ENCODE results near the gene RBM4. TPM values are rescaled to one million over a fixed set of nuclear protein-coding genes. Genes with fewer than 3 reads are reported as not detected.

The RBM4 gene
- total RNA-seq, 1 donor from 2014 or later, result 122 TPM

DNA sequence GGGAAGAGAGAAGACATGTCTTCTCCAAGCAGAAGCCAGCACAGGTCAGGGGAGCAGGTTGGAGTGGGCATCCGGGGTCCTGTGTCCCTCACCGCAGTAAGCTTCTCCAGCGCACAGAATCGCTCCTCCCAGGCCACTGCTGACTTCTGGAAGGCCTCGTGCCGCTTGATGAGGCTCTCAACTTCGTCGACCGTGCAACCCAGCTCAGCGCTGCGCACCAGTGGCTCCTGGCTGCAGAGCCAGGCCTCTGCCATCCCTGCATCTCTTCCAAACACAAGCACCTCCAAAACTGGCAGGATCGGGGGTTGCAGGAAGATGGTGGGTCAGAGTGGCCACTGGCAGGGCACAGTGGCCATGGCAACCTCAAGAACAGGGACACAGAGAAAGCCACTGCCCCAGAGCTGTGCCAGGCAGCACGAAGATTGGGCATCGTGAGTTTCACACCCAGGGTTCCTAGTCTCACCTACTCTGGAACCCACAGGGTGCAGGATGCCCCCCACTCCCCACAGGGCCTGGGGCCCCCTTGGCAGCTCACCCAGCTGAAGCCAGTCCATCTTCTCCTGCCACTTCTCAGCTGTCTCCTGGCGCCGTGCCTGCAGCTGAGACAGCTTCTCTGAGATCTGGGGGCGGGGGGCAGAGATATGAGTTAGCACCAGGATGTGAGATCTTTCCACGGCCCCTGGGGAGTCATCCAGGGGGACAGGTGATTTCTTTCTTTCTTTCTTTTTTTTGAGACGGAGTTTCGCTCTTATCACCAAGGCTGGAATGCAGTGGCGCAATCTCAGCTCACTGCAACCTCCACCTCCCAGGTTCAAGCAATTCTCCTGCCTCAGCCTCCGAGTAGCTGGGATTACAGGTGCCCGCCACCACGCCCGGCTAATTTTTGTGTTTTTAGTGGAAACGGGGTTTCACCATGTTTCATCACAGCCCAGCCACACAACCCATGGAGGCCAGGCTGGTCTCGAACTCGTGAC is 50.3 kb downstream of the RBM4 start:
- no peak for DNase-seq (ENCODE audit: low read depth in 2 of 2)

DNA sequence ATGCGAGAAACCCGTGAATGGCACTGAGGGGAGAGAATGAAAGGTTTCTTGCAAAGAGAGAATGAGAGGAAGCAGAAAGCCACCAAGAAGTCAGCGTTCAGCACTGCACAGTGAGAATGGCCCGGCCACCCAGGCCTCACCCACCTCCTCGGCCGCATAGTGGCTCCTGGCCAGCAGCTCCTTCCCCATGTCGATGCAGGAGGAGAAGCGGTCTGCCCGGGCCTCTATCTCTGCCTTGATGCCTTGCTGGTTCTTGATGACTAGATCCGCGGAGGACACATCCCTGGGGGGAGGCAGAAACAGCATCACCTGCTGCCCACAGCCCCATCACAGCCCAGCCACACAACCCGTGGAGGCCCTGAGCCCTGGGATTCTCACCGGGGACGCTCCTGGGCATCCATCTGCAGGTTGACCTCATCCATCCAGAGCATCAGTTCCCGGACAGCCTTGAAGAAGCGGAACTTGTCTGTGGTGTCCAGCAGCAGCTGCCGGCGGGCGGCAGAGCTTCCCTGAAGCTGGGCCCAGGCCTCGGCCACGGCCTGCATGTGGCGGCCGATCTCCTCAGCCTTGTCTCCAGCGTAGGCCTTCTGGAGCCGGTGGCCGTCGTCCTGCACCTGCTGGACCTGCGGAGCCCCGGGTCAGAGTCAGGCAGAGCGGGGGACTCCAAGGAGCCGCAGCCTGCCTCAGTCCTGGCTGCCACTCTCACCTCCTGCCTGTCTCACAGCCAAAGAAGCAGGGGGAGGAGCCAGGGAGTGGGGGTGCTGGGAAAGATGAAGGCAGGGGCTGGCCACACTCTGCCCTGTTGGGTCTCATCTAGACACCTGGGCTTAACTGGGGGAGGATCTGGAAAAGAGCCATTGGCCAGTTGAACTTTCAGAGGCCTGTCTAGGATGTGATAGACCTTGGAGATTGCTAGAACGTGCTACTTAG is 51.4 kb downstream of the RBM4 start:
- no peak for DNase-seq (ENCODE audit: low read depth in 2 of 2)

DNA sequence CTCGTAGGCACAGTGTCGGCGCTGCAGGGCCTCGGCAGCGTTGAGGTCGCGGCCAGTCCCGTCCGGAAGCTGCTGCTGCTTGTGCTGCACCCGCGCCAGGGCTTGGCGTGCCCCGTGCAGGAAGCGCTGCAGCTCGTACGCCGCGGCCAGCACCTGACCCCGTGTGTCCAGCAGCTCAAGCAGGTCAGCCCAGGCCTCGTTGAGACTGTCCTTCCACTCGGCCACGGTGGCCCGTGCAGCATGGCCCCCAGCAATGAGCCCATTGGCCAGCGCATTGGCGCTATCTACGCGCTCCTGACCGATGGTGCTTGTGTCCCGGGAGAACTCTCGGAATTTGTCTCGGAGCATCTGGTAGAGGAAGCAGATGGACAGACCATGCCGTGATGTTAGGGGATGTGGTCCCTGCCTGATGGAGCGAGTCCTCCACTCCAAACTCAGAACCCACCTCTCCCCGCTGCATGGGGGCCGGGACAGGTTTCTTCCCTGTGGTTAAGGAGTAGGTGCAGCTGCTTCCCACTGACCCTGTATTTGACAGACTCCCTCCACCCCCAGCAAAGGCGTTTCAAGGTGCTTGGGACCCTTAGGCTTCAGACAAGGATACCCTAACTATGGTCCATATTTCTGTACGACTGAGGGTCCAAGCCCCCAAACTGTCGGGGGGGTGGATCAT is 52.9 kb downstream of the RBM4 start:
- DNase-seq (ENCODE audit: low read depth in 2 of 2), result no peak

DNA sequence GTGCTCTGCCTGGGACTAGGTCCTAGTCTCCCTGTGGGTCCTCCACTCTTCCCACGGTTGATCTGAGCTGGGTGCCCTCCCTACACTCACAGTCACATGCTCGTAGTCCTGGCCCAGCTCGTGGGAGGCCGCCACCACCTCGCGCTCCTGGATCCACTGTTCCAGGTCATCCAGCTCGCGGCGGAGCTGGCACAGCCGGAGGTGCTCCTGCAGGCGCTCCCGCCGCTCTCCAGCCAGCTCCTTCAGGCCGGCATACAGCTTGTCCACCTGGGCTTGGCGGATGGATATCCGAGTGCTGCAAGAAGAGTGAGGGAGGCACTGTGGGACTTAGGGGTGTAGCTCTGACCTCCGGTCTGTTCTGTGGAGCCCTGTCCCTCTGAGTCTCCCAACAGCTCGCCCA is 53.9 kb downstream of the RBM4 start:
- no peak for DNase-seq (ENCODE audit: low read depth in 2 of 2)

DNA sequence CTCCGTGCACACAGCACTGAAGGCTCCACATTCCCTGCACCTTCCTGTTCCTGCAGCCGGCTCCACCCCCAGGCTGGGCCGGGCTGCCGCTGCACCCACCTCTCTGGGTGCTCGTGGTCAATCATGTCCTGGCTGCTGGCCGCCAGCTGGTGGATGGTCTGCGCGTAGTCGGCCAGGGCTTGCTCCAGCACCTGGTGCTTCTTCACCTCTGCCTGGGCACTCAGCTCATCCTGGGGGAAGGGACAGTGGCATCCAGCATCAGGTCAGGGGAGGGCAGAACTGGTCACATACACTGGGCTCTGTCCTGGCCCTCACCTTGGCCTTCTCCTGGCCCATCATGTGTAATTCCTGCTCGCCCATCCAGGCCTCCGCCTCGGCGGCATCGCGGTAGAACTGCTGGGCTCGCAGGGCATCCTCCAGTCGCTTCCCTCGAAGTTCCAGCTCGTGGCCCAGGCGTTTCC is 54.4 kb downstream of the RBM4 start:
- no peak for DNase-seq (ENCODE audit: low read depth in 2 of 2)

DNA sequence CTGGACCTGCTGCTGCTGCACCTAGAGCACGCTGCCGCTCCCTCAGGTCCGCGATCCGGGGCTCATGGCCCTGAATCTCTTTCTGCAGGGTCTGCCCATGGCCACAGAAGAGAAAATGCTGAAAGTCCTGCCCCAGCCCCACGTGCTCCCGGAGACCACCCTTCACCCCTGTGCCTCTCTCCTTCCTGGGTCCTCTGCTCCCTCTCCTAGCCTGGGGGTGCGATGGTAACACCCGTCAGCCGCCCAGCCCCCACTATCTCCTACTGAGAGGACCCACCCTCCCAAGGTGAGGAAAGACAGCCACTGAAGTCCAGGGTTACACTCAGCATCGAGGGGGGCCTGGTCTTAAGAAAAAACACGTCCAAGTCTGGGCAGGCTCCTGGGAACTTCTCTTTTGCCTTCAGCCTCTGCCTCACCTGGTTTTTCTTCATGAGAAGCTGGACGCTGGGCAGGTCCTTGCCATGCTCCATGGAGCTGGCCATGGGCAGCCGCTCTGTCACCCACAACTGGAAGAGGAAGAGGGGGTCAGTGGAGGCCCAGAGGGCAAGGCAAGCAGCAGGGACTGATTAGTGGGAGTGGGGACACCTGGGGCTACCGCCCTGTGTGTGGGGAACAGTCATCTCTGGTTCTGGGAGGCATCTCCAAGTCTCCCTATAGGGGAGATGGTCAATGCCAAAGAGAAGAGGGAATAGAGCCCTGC is 55.0 kb downstream of the RBM4 start:
- no peak for DNase-seq (ENCODE audit: low read depth in 2 of 2)

DNA sequence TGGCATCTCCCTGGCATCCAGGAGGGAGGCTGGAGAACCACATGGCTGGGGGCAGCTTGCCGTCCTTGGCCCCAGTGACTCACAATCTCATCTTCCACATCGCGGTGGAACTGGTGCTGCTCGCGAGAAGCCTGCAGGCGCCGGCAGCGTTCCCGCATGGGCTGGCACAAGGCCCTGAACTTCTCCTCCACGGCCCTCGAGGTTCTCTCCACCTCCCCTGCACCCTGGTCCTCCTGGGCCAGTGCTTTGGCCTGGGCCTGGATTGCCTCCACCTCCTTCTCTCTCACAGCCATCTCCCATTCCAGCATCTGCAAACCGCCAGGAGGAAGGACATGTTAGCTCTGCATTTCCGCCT is 55.5 kb downstream of the RBM4 start:
- DNase-seq (ENCODE audit: low read depth in 2 of 2), result no peak

DNA sequence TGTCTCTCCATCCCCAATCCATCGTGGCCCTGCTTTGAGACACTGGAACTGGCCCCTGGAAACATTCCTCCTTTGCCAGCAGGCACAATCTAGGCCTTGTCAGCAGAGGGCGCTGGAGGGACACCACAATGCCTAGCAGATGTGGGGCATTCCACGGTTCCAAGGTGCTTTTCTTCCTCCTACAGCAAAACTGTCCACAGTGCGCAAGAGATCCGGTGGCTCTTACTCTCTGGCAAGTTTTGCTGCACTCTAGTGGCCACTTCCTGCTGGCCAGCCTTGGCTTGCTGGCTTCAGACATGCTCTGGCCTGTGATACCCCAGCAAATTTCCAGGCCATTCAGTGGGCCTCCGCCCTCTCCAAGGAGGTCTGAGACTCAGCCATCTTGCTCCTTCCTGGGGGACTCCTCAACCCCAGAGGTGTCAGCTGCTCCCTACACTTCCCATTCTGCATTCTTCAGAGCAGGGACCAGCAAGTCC is 56.3 kb downstream of the RBM4 start:
- DNase-seq (ENCODE audit: low read depth in 2 of 2), result peak; percentile 64 to 93

Other genes with a start within 250 kb of the RBM4 start
- gene NPAS4, start 217.7 kb upstream of the RBM4 start, total RNA-seq, result not detected in 2 replicates
- 29.2 and 37.5 TPM in 2 replicates for gene MRPL11, start 199.9 kb upstream of the RBM4 start, total RNA-seq
- gene PELI3, start 171.8 kb upstream of the RBM4 start, total RNA-seq, result 3.3 and 5.9 TPM in 2 replicates
- 49.9 and 56.0 TPM in 2 replicates for gene DPP3, start 158.3 kb upstream of the RBM4 start, total RNA-seq
- gene BBS1, start 128.1 kb upstream of the RBM4 start, total RNA-seq, result 11.3 and 23.0 TPM in 2 replicates
- gene ZDHHC24, start 92.7 kb upstream of the RBM4 start, total RNA-seq, result 11.8 and 21.0 TPM in 2 replicates
- under 0.01 TPM in 2 replicates for gene ACTN3, start 91.8 kb upstream of the RBM4 start, total RNA-seq
- 13.4 and 45.5 TPM in 2 replicates for gene CTSF, start 70.1 kb upstream of the RBM4 start, total RNA-seq
- 0.13 TPM in 2 replicates for gene CCDC87, start 45.6 kb upstream of the RBM4 start, total RNA-seq
- gene CCS, start 45.5 kb upstream of the RBM4 start, total RNA-seq, result 28.0 and 34.6 TPM in 2 replicates
- gene RBM14, start 22.1 kb upstream of the RBM4 start, total RNA-seq, result 19.6 and 21.5 TPM in 2 replicates
- 18.4 and 23.6 TPM in 2 replicates for gene RBM4B, start 39.2 kb downstream of the RBM4 start, total RNA-seq
- 18.1 and 22.6 TPM in 2 replicates for gene SPTBN2, start 90.5 kb downstream of the RBM4 start, total RNA-seq
- 15.3 and 19.1 TPM in 2 replicates for gene RCE1, start 204.7 kb downstream of the RBM4 start, total RNA-seq
- gene LRFN4, start 218.4 kb downstream of the RBM4 start, total RNA-seq, result 17.1 and 21.1 TPM in 2 replicates